T-helper 2 cell treated with Interferon-gamma antibody and Interleukin-4, amounts not matched to agents 5 μg/mL and 100 μg/mL, for 36 hours (primary cell): Measurements from ENCODE around the gene IP6K2.

ENCODE experiments used
- DNase-seq: peaks from one replicate; pipeline ENCODE4 v3.0.0; 2021; ENCODE audit warnings: low spot score
- H3K27ac Mint-ChIP-seq: one replicate; pipeline ENCODE4 v1.8.0; 2021; ENCODE audit warnings: mild to moderate bottlenecking, mixed read lengths
- H3K27me3 Mint-ChIP-seq: one replicate; pipeline ENCODE4 v1.8.0; 2021; ENCODE audit warnings: low read depth, mixed read lengths
- H3K36me3 Mint-ChIP-seq: one replicate; pipeline ENCODE4 v1.8.0; 2021; ENCODE audit warnings: low read depth, mixed read lengths
- H3K4me1 Mint-ChIP-seq: one replicate; pipeline ENCODE4 v1.8.0; 2021; ENCODE audit warnings: low read depth, mixed read lengths
- H3K4me3 Mint-ChIP-seq: one replicate; pipeline ENCODE4 v1.8.0; 2022; ENCODE audit warnings: mild to moderate bottlenecking, moderate library complexity, mixed read lengths
- H3K9me3 Mint-ChIP-seq: one replicate; pipeline ENCODE4 v1.8.0; 2021; ENCODE audit warnings: mixed read lengths

The IP6K2 gene

GRCh38 chr3:48660800-48661400 lies 56.1 kb downstream of the IP6K2 start:
- no peak for DNase-seq
- Mint-ChIP-seq H3K36me3 (no peaks in the 10 kb centered on the region), H3K4me1 (peaks cover 15% of the 10 kb centered on the region), H3K4me3 (no peak overlapping the region), H3K9me3 (no peaks in the 10 kb centered on the region), H3K27ac (no peak overlapping the region), H3K27me3 (peaks cover 11% of the 10 kb centered on the region)

GRCh38 chr3:48656841-48657281 lies 60.2 kb downstream of the IP6K2 start:
- peak; percentile 33 for DNase-seq
- H3K9me3 Mint-ChIP-seq: no peaks in the 10 kb centered on the region
- peak overlapping the region; percentile 73 for H3K4me3 Mint-ChIP-seq
- peaks cover 5% of the 10 kb centered on the region for H3K27me3 Mint-ChIP-seq
- H3K4me1 Mint-ChIP-seq: peaks cover 10% of the 10 kb centered on the region
- H3K27ac Mint-ChIP-seq: peak overlapping the region; percentile 80
- H3K36me3 Mint-ChIP-seq: peaks cover 6% of the 10 kb centered on the region

GRCh38 chr3:48656061-48656840 lies 60.8 kb downstream of the IP6K2 start:
- Mint-ChIP-seq H3K9me3 (no peaks in the 10 kb centered on the region), H3K27me3 (peaks cover 3% of the 10 kb centered on the region), H3K27ac (peak overlapping the region; percentile 87), H3K4me1 (peaks cover 10% of the 10 kb centered on the region), H3K4me3 (peak overlapping the region; percentile 75), H3K36me3 (peaks cover 6% of the 10 kb centered on the region)
- DNase-seq: peak; percentile 89

- H3K27me3 Mint-ChIP-seq: peaks cover 3% of the 10 kb centered on the region
- H3K4me3 Mint-ChIP-seq: peak overlapping the region; percentile 75
- H3K36me3 Mint-ChIP-seq: peaks cover 6% of the 10 kb centered on the region
- H3K9me3 Mint-ChIP-seq: no peaks in the 10 kb centered on the region
- H3K4me1 Mint-ChIP-seq: peaks cover 10% of the 10 kb centered on the region
- H3K27ac Mint-ChIP-seq: peak overlapping the region; percentile 87
- peak; percentile 62 for DNase-seq
These were observed 61.4 kb downstream of the IP6K2 start for GRCh38 chr3:48655606-48656005.

GRCh38 chr3:48655063-48655462 lies 62.0 kb downstream of the IP6K2 start:
- Mint-ChIP-seq H3K27ac (peak overlapping the region; percentile 87), H3K36me3 (peaks cover 6% of the 10 kb centered on the region), H3K4me3 (peak overlapping the region; percentile 75), H3K4me1 (peaks cover 10% of the 10 kb centered on the region), H3K9me3 (no peaks in the 10 kb centered on the region), H3K27me3 (peaks cover 3% of the 10 kb centered on the region)
- DNase-seq: no peak

GRCh38 chr3:48652923-48653715 lies 63.9 kb downstream of the IP6K2 start:
- H3K27me3 Mint-ChIP-seq: no peaks in the 10 kb centered on the region

GRCh38 chr3:48651771-48652170 lies 65.2 kb downstream of the IP6K2 start:
- H3K4me3 Mint-ChIP-seq: no peak overlapping the region
- H3K27me3 Mint-ChIP-seq: no peaks in the 10 kb centered on the region

More at GRCh38 chr3:48652923-48653715, 63.9 kb downstream of the IP6K2 start:
- H3K4me3 Mint-ChIP-seq: no peak overlapping the region
- H3K36me3 Mint-ChIP-seq: peaks cover 6% of the 10 kb centered on the region
- no peaks in the 10 kb centered on the region for H3K9me3 Mint-ChIP-seq
- H3K27ac Mint-ChIP-seq: peak overlapping the region; percentile 54
- DNase-seq: no peak
- peaks cover 10% of the 10 kb centered on the region for H3K4me1 Mint-ChIP-seq

GRCh38 chr3:48650723-48651122 lies 66.3 kb downstream of the IP6K2 start:
- H3K27ac Mint-ChIP-seq: no peak overlapping the region
- H3K27me3 Mint-ChIP-seq: no peaks in the 10 kb centered on the region
- H3K9me3 Mint-ChIP-seq: no peaks in the 10 kb centered on the region
- no peak for DNase-seq
- H3K36me3 Mint-ChIP-seq: peaks cover 6% of the 10 kb centered on the region
- peaks cover 8% of the 10 kb centered on the region for H3K4me1 Mint-ChIP-seq
- no peak overlapping the region for H3K4me3 Mint-ChIP-seq

More at GRCh38 chr3:48651771-48652170, 65.2 kb downstream of the IP6K2 start:
- no peak for DNase-seq
- Mint-ChIP-seq H3K27ac (no peak overlapping the region), H3K9me3 (no peaks in the 10 kb centered on the region), H3K36me3 (peaks cover 6% of the 10 kb centered on the region), H3K4me1 (peaks cover 10% of the 10 kb centered on the region)

- no peak for DNase-seq
- no peaks in the 10 kb centered on the region for H3K4me1 Mint-ChIP-seq
- H3K4me3 Mint-ChIP-seq: no peak overlapping the region
- no peaks in the 10 kb centered on the region for H3K27me3 Mint-ChIP-seq
- H3K36me3 Mint-ChIP-seq: no peaks in the 10 kb centered on the region
- H3K9me3 Mint-ChIP-seq: no peaks in the 10 kb centered on the region
- no peak overlapping the region for H3K27ac Mint-ChIP-seq
These were observed 68.7 kb downstream of the IP6K2 start for GRCh38 chr3:48648188-48648850.

GRCh38 chr3:48647714-48648113 lies 69.3 kb downstream of the IP6K2 start:
- Mint-ChIP-seq H3K9me3 (no peaks in the 10 kb centered on the region), H3K27ac (no peak overlapping the region), H3K4me1 (no peaks in the 10 kb centered on the region), H3K4me3 (no peak overlapping the region), H3K36me3 (no peaks in the 10 kb centered on the region), H3K27me3 (no peaks in the 10 kb centered on the region)
- DNase-seq: no peak

GRCh38 chr3:48644898-48645760 lies 71.9 kb downstream of the IP6K2 start:
- H3K27ac Mint-ChIP-seq: no peak overlapping the region
- H3K4me3 Mint-ChIP-seq: no peak overlapping the region
- H3K4me1 Mint-ChIP-seq: no peaks in the 10 kb centered on the region
- no peak for DNase-seq
- H3K36me3 Mint-ChIP-seq: no peaks in the 10 kb centered on the region
- no peaks in the 10 kb centered on the region for H3K9me3 Mint-ChIP-seq
- no peaks in the 10 kb centered on the region for H3K27me3 Mint-ChIP-seq

GRCh38 chr3:48642605-48643004 lies 74.4 kb downstream of the IP6K2 start:
- Mint-ChIP-seq H3K4me3 (no peak overlapping the region), H3K36me3 (no peaks in the 10 kb centered on the region), H3K27ac (no peak overlapping the region), H3K4me1 (no peaks in the 10 kb centered on the region), H3K27me3 (no peaks in the 10 kb centered on the region), H3K9me3 (no peaks in the 10 kb centered on the region)
- no peak for DNase-seq

GRCh38 chr3:48641396-48641795 lies 75.6 kb downstream of the IP6K2 start:
- Mint-ChIP-seq H3K27ac (no peak overlapping the region), H3K9me3 (no peaks in the 10 kb centered on the region), H3K27me3 (no peaks in the 10 kb centered on the region), H3K4me3 (no peak overlapping the region), H3K36me3 (no peaks in the 10 kb centered on the region), H3K4me1 (no peaks in the 10 kb centered on the region)
- no peak for DNase-seq
